H9 (cell line): ENCODE results near the gene FASLG. TPM values are rescaled to one million over a fixed set of nuclear protein-coding genes. Genes with fewer than 3 reads are reported as not detected.

ENCODE experiments used
- DNase-seq: peaks from one replicate; pipeline ENCODE4 v3.0.0-alpha.2; 2017
- H2AFZ ChIP-seq: one replicate; pipeline ENCODE4 v1.6.1; 2013; ENCODE audit warnings: mild to moderate bottlenecking, low read length, control low read depth, moderate library complexity
- H2AK5ac ChIP-seq: 2 replicates; pipeline ENCODE4 v1.6.1; 2013; ENCODE audit warnings: low read length, control low read depth, mixed read lengths; ENCODE audit not compliant: insufficient read length
- H2BK120ac ChIP-seq: one replicate; pipeline ENCODE4 v1.6.1; 2013; ENCODE audit warnings: low read depth, mild to moderate bottlenecking, low read length, control low read depth, inconsistent platforms; ENCODE audit not compliant: poor library complexity, severe bottlenecking
- H2BK12ac ChIP-seq: 2 replicates; pipeline ENCODE4 v1.6.1; 2013; ENCODE audit warnings: low read length, control low read depth, mixed read lengths, low read depth; ENCODE audit not compliant: insufficient read length
- H2BK15ac ChIP-seq: 2 replicates; pipeline ENCODE4 v1.6.1; 2013; ENCODE audit warnings: low read depth, low read length, control low read depth
- H2BK20ac ChIP-seq: one replicate; pipeline ENCODE4 v1.6.1; 2013; ENCODE audit warnings: low read depth, mild to moderate bottlenecking, low read length, control low read depth, inconsistent platforms; ENCODE audit not compliant: poor library complexity, severe bottlenecking
- H2BK5ac ChIP-seq: 2 replicates; pipeline ENCODE4 v1.6.1; 2013; ENCODE audit warnings: low read length, control low read depth, mixed read lengths; ENCODE audit not compliant: insufficient read length
- H3K14ac ChIP-seq: 2 replicates; pipeline ENCODE4 v1.6.1; 2013; ENCODE audit warnings: low read length, control low read depth; ENCODE audit not compliant: insufficient read depth
- H3K18ac ChIP-seq: 2 replicates; pipeline ENCODE4 v1.6.1; 2013; ENCODE audit warnings: low read depth, mild to moderate bottlenecking, mixed read lengths, low read length, control low read depth; ENCODE audit not compliant: insufficient read length
- H3K23ac ChIP-seq: 2 replicates; pipeline ENCODE4 v1.6.1; 2013; ENCODE audit warnings: low read length, control low read depth, mixed read lengths, low read depth; ENCODE audit not compliant: insufficient read length
- H3K23me2 ChIP-seq: 2 replicates; pipeline ENCODE4 v1.6.1; 2013; ENCODE audit warnings: low read depth, mild to moderate bottlenecking, mixed read lengths, low read length, control low read depth; ENCODE audit not compliant: insufficient read length, poor library complexity, severe bottlenecking
- H3K27ac ChIP-seq: 2 replicates; pipeline ENCODE4 v1.5.1; 2013; ENCODE audit warnings: low read length, control low read depth, mixed read lengths, low read depth; ENCODE audit not compliant: insufficient read length
- H3K27me3 ChIP-seq: 2 replicates; pipeline ENCODE4 v1.6.1; 2013; ENCODE audit warnings: low read length, control low read depth, inconsistent platforms; ENCODE audit not compliant: insufficient read depth
- H3K4ac ChIP-seq: 2 replicates; pipeline ENCODE4 v1.6.1; 2013; ENCODE audit warnings: low read depth, mild to moderate bottlenecking, control low read depth, inconsistent platforms, low read length, moderate library complexity
- H3K4me1 ChIP-seq: 2 replicates; pipeline ENCODE4 v1.6.1; 2013; ENCODE audit warnings: low read length, control low read depth, inconsistent platforms; ENCODE audit not compliant: insufficient read depth
- H3K4me2 ChIP-seq: 2 replicates; pipeline ENCODE4 v1.6.1; 2013; ENCODE audit warnings: low read length, control low read depth, mixed read lengths; ENCODE audit not compliant: insufficient read length, insufficient read depth
- H3K56ac ChIP-seq: 2 replicates; pipeline ENCODE4 v1.6.1; 2013; ENCODE audit warnings: low read depth, mild to moderate bottlenecking, mixed read lengths, low read length, control low read depth; ENCODE audit not compliant: insufficient read length
- H3K79me1 ChIP-seq: 2 replicates; pipeline ENCODE4 v1.6.1; 2013; ENCODE audit warnings: low read depth, mild to moderate bottlenecking, moderate library complexity, low read length, control low read depth, inconsistent platforms; ENCODE audit not compliant: insufficient read depth, poor library complexity, severe bottlenecking
- H3K79me2 ChIP-seq: 2 replicates; pipeline ENCODE4 v1.6.1; 2013; ENCODE audit warnings: low read length, control low read depth, inconsistent platforms; ENCODE audit not compliant: insufficient read depth
- H3K9ac ChIP-seq: 2 replicates; pipeline ENCODE4 v1.6.1; 2013; ENCODE audit warnings: low read length, control low read depth, mixed read lengths; ENCODE audit not compliant: insufficient read length; ENCODE audit errors: extremely low read depth
- H3K9me3 ChIP-seq: one replicate; pipeline ENCODE4 v1.6.1; 2013; ENCODE audit warnings: low read depth, low read length, inconsistent platforms; ENCODE audit not compliant: control insufficient read depth
- H3T11ph ChIP-seq: one replicate; pipeline ENCODE4 v1.6.1; 2013; ENCODE audit warnings: mild to moderate bottlenecking, low read length, control low read depth, inconsistent platforms
- H4K20me1 ChIP-seq: one replicate; pipeline ENCODE4 v1.6.1; 2013; ENCODE audit not compliant: control insufficient read depth, insufficient read length, insufficient read depth
- H4K5ac ChIP-seq: 2 replicates; pipeline ENCODE4 v1.6.1; 2013; ENCODE audit warnings: low read depth, mild to moderate bottlenecking, mixed read lengths, low read length, control low read depth; ENCODE audit not compliant: insufficient read length
- H4K8ac ChIP-seq: replicated peaks from 2 replicates; pipeline ENCODE4 v1.6.1; 2013; ENCODE audit warnings: low read length, control low read depth, mixed read lengths, low read depth; ENCODE audit not compliant: insufficient read length
- H4K91ac ChIP-seq: 2 replicates; pipeline ENCODE4 v1.6.1; 2013; ENCODE audit warnings: low read depth, mild to moderate bottlenecking, moderate library complexity, mixed read lengths, low read length, control low read depth; ENCODE audit not compliant: insufficient read length
- H3K27ac Mint-ChIP-seq, 3 experiments: 2 replicates in 2 of 3; 3 replicates in 1 of 3; pipeline ENCODE4 v1.8.0; 2020 to 2021; ENCODE audit warnings: mixed read lengths in 3 of 3, mild to moderate bottlenecking in 1 of 3, moderate library complexity in 1 of 3
- H3K27me3 Mint-ChIP-seq: 2 replicates; pipeline ENCODE4 v1.8.0; 2021; ENCODE audit warnings: low read depth, mild to moderate bottlenecking, moderate library complexity, mixed read lengths
- H3K36me3 Mint-ChIP-seq, 3 experiments: 2 replicates in 2 of 3; 3 replicates in 1 of 3; pipeline ENCODE4 v1.8.0; 2020 to 2021; ENCODE audit warnings: low read depth in 3 of 3, mixed read lengths in 3 of 3; ENCODE audit not compliant: insufficient read depth in 1 of 3
- H3K4me1 Mint-ChIP-seq, 2 experiments: 2 replicates each; pipeline ENCODE4 v1.8.0; 2020; ENCODE audit warnings: mixed read lengths in 2 of 2
- H3K4me3 Mint-ChIP-seq, 2 experiments: 2 replicates in 1 of 2; 3 replicates in 1 of 2; pipeline ENCODE4 v1.8.0; 2020 to 2021; ENCODE audit warnings: mild to moderate bottlenecking in 2 of 2, mixed read lengths in 2 of 2, moderate library complexity in 1 of 2
- H3K9me3 Mint-ChIP-seq, 2 experiments: 2 replicates in 1 of 2; 3 replicates in 1 of 2; pipeline ENCODE4 v1.8.0; 2020; ENCODE audit warnings: mild to moderate bottlenecking in 2 of 2, mixed read lengths in 2 of 2, moderate library complexity in 1 of 2
- WGBS: extraction: QIAGEN DNeasy Blood & Tissue Kit; methylation state at CpG from one replicate; pipeline ENCODE4 v1.1.7; 2013; ENCODE audit warnings: missing lambda C conversion rate, low lambda C conversion rate, mixed read lengths; ENCODE audit not compliant: insufficient read length; ENCODE audit errors: extremely low coverage; 5-methylcytosine and 5-hydroxymethylcytosine counted together
- total RNA-seq: library from RNA; stranded (reverse); gene quantifications from 2 replicates; pipeline ENCODE4 v1.2.1, GENCODE V29; 2021
- TF ChIP-seq, protein P1 (sequence below): fragments of 200-600 bp; sonication (generic); conservative IDR thresholded peaks from 3 replicates; pipeline ENCODE4 v1.8.0; 2021; ENCODE audit warnings: antibody characterized with exemption, mild to moderate bottlenecking

FASLG gene
- total RNA-seq, 1 experiment from 2014 or later: not detected

DNA sequence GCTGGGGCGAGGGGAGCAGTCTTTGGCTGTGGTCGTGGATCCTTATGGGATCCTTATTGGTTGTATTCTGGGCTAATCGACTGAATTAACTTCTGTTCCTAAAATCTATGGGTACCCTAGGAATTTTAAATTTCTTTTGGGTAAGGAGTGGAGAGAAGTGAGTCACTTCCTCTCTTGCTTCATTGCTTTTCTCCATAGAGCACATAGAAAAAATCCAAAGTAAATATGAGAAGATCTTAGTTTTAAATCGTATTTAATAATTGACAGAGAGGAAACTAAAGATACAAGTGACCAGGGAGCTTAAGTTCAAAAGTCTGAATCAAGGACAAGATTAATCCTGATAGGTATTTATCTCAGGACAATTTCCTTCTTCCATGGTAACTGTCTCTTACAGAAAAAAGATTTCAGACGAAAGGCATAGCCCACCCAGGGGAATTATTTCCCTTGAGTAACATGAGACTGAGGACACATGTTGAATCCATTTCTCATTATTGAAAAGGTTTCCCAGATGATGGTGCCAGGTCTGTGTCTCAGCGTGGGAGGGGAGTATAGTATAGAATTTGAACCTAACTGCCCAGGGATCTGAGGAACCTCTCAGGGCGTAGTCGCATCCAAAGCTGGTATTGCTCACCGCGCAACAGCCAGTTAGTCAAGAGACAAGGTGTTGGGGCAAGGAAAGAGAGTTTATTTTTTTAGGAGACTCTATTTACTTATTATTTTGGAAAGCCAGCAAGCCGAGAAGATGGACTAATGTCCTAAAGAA lies 28.7 kb upstream of the FASLG start:
- no peaks in the 10 kb centered on the region for H3K23me2 ChIP-seq
- no peaks in the 10 kb centered on the region for H3K9me3 ChIP-seq
- no peaks in the 10 kb centered on the region for H3K4me1 ChIP-seq
- no peak overlapping the region for H2AFZ ChIP-seq
- H4K8ac ChIP-seq: no peak overlapping the region
- H2AK5ac ChIP-seq: no peak overlapping the region
- no peaks in the 10 kb centered on the region for H4K20me1 ChIP-seq
- no peak overlapping the region for H2BK5ac ChIP-seq
- Mint-ChIP-seq H3K27me3 (no peaks in the 10 kb centered on the region; the same call in 1 of the 2 replicates), H3K4me1 (peaks cover 6 to 11% of the 10 kb centered on the region in 2 experiments; a peak in 2 of 4 replicates), H3K4me3 (no peak overlapping the region), H3K27ac (no peak overlapping the region), H3K9me3 (peaks cover 16 to 25% of the 10 kb centered on the region in 2 experiments), H3K36me3 (peaks cover 2 to 12% (median 7%) of the 10 kb centered on the region in 3 experiments)
- no peak overlapping the region for H3K4me2 ChIP-seq
- H3K18ac ChIP-seq: no peak overlapping the region
- no peak overlapping the region for H3K4ac ChIP-seq
- H4K5ac ChIP-seq: no peak overlapping the region
- no peak overlapping the region for H3T11ph ChIP-seq
- no peak overlapping the region for H3K9ac ChIP-seq
- no peak overlapping the region for H4K91ac ChIP-seq
- no peak overlapping the region for H3K56ac ChIP-seq
- H3K79me1 ChIP-seq: no peaks in the 10 kb centered on the region
- no CpG with 5 or more reads among the region's 11 CpGs for WGBS
- no peak overlapping the region for H2BK120ac ChIP-seq
- no peak overlapping the region for H2BK12ac ChIP-seq
- H3K23ac ChIP-seq: no peak overlapping the region
- H3K27me3 ChIP-seq: no peaks in the 10 kb centered on the region
- H2BK15ac ChIP-seq: no peak overlapping the region
- H3K14ac ChIP-seq: no peak overlapping the region
- H2BK20ac ChIP-seq: no peak overlapping the region
- TF ChIP-seq, protein P1, sequence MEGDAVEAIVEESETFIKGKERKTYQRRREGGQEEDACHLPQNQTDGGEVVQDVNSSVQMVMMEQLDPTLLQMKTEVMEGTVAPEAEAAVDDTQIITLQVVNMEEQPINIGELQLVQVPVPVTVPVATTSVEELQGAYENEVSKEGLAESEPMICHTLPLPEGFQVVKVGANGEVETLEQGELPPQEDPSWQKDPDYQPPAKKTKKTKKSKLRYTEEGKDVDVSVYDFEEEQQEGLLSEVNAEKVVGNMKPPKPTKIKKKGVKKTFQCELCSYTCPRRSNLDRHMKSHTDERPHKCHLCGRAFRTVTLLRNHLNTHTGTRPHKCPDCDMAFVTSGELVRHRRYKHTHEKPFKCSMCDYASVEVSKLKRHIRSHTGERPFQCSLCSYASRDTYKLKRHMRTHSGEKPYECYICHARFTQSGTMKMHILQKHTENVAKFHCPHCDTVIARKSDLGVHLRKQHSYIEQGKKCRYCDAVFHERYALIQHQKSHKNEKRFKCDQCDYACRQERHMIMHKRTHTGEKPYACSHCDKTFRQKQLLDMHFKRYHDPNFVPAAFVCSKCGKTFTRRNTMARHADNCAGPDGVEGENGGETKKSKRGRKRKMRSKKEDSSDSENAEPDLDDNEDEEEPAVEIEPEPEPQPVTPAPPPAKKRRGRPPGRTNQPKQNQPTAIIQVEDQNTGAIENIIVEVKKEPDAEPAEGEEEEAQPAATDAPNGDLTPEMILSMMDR: no peak
- H3K79me2 ChIP-seq: no peaks in the 10 kb centered on the region
- H3K27ac ChIP-seq: no peak overlapping the region
- no peak for DNase-seq
